HG03354 (cell line): Measurements from ENCODE around the gene ANKRD55.
"Not testable (repeated sequence)": the region's sequence is repeated elsewhere in the genome, so short reads cannot be mapped to it uniquely, and the experiment has no call there.

Experiments
- ATAC-seq: cut with Tn5 transposase; IDR thresholded peaks from one replicate; pipeline ENCODE4 v1.9.1; 2021; ENCODE audit warnings: mild to moderate bottlenecking; ENCODE audit not compliant: unreplicated experiment, poor library complexity, severe bottlenecking

The ANKRD55 gene

GRCh38 chr5:56150756-56151155 lies 82.4 kb downstream of the ANKRD55 start:
- ATAC-seq: not testable (repeated sequence)

- peak; percentile 89 for ATAC-seq
Measured at GRCh38 chr5:56148453-56148971, 84.6 kb downstream of the ANKRD55 start.

- no peak for ATAC-seq
Measured at GRCh38 chr5:56147659-56148230, 85.4 kb downstream of the ANKRD55 start.

- ATAC-seq: no peak
Measured at GRCh38 chr5:56147106-56147505, 86.0 kb downstream of the ANKRD55 start.

- ATAC-seq: no peak
Measured at GRCh38 chr5:56146674-56147073, 86.5 kb downstream of the ANKRD55 start.

- ATAC-seq: no peak
Measured at GRCh38 chr5:56145511-56145910, 87.6 kb downstream of the ANKRD55 start.

- no peak for ATAC-seq
Measured at GRCh38 chr5:56145106-56145505, 88.0 kb downstream of the ANKRD55 start.

- no peak for ATAC-seq
Measured at GRCh38 chr5:56144211-56144610, 88.9 kb downstream of the ANKRD55 start.

GRCh38 chr5:56143373-56143714 lies 89.8 kb downstream of the ANKRD55 start:
- no peak for ATAC-seq

GRCh38 chr5:56142614-56143372 lies 90.3 kb downstream of the ANKRD55 start:
- peak; percentile 91 for ATAC-seq

GRCh38 chr5:56142233-56142613 lies 90.9 kb downstream of the ANKRD55 start:
- no peak for ATAC-seq

- no peak for ATAC-seq
Measured at GRCh38 chr5:56140073-56140472, 93.1 kb downstream of the ANKRD55 start.

- no peak for ATAC-seq
Measured at GRCh38 chr5:56130664-56131063, 102.5 kb downstream of the ANKRD55 start.

- ATAC-seq: peak; percentile 66
Measured at GRCh38 chr5:56129288-56129687, 103.8 kb downstream of the ANKRD55 start.

- ATAC-seq: no peak
Measured at GRCh38 chr5:56128113-56128512, 105.0 kb downstream of the ANKRD55 start.

- no peak for ATAC-seq
Measured at GRCh38 chr5:56126487-56127179, 106.5 kb downstream of the ANKRD55 start.

- no peak for ATAC-seq
Measured at GRCh38 chr5:56123531-56124243, 109.4 kb downstream of the ANKRD55 start.

GRCh38 chr5:56122360-56122985 lies 110.7 kb downstream of the ANKRD55 start:
- ATAC-seq: not testable (repeated sequence)

GRCh38 chr5:56119050-56119449 lies 114.1 kb downstream of the ANKRD55 start:
- no peak for ATAC-seq
